GM12878 (cell line): Measurements from ENCODE around the gene LRRC73. TPM values are rescaled to one million over a fixed set of nuclear protein-coding genes. Genes with fewer than 3 reads are reported as not detected.

Source experiments
- BCLAF1 ChIP-seq: fragments of 450-650 bp; IDR thresholded peaks from 2 replicates; pipeline ENCODE4 v1.6.1; 2017; ENCODE audit warnings: antibody characterized with exemption, mild to moderate bottlenecking, moderate library complexity
- BMI1 ChIP-seq: fragments of 450-650 bp; IDR thresholded peaks from 2 replicates; pipeline ENCODE4 v1.6.1; 2016; ENCODE audit warnings: mild to moderate bottlenecking, moderate library complexity, borderline replicate concordance
- CBFB ChIP-seq: IDR thresholded peaks from 2 replicates; pipeline ENCODE4 v1.6.1; 2016; ENCODE audit warnings: antibody characterized with exemption, low read depth
- CHD2 ChIP-seq: IDR thresholded peaks from 2 replicates; pipeline ENCODE4 v1.6.1; 2011; ENCODE audit warnings: low read depth, low read length, improper control_type of control experiment, borderline replicate concordance
- EZH2 ChIP-seq: IDR thresholded peaks from 2 replicates; pipeline ENCODE4 v1.6.1; 2012; ENCODE audit warnings: low read depth, mild to moderate bottlenecking, control low read depth, inconsistent platforms, low read length, borderline replicate concordance; ENCODE audit not compliant: control insufficient read depth
- GABPA ChIP-seq: IDR thresholded peaks from 2 replicates; pipeline ENCODE4 v1.6.1; 2014; ENCODE audit warnings: antibody characterized with exemption, low read depth, mild to moderate bottlenecking, inconsistent platforms
- MXI1 ChIP-seq: fragments of 150-350 bp; IDR thresholded peaks from 2 replicates; pipeline ENCODE4 v1.6.1; 2011; ENCODE audit warnings: low read depth, mild to moderate bottlenecking, inconsistent platforms, low read length, improper control_type of control experiment
- MYB ChIP-seq: fragments of 150-350 bp; IDR thresholded peaks from 2 replicates; pipeline ENCODE4 v1.6.1; 2014; ENCODE audit warnings: mild to moderate bottlenecking, low read depth, low read length, borderline replicate concordance
- MYC ChIP-seq: IDR thresholded peaks from 2 replicates; pipeline ENCODE4 v1.6.1; 2011; ENCODE audit warnings: mild to moderate bottlenecking, low read length, moderate library complexity, inconsistent platforms; ENCODE audit not compliant: insufficient read depth, insufficient replicate concordance, insufficient read length, severe bottlenecking
- NKRF ChIP-seq: fragments of 450-650 bp; conservative IDR thresholded peaks from 2 replicates; pipeline ENCODE4 v1.6.1; 2017; ENCODE audit warnings: mild to moderate bottlenecking, moderate library complexity
- NR2C1 ChIP-seq: fragments of 450-650 bp; IDR thresholded peaks from 2 replicates; pipeline ENCODE4 v1.6.1; 2017; ENCODE audit warnings: antibody characterized with exemption, mild to moderate bottlenecking, moderate library complexity
- NRF1 ChIP-seq: conservative IDR thresholded peaks from 2 replicates; pipeline ENCODE4 v1.6.1; 2011; ENCODE audit warnings: mild to moderate bottlenecking, low read depth, low read length, improper control_type of control experiment
- PAX8 ChIP-seq: fragments of 450-650 bp; IDR thresholded peaks from 2 replicates; pipeline ENCODE4 v1.6.1; 2017; ENCODE audit warnings: mild to moderate bottlenecking, moderate library complexity
- RB1 ChIP-seq: fragments of 450-650 bp; formaldehyde crosslinking; IDR thresholded peaks from 2 replicates; pipeline ENCODE4 v1.6.1; 2017; ENCODE audit warnings: mild to moderate bottlenecking, borderline replicate concordance
- REST ChIP-seq: IDR thresholded peaks from 2 replicates; pipeline ENCODE4 v1.6.1; 2012; ENCODE audit warnings: mild to moderate bottlenecking, low read depth, low read length
- SMAD5 ChIP-seq: IDR thresholded peaks from 2 replicates; pipeline ENCODE4 v1.6.1; 2016; ENCODE audit warnings: antibody characterized with exemption, low read depth
- SPI1 ChIP-seq: IDR thresholded peaks from 2 replicates; pipeline ENCODE4 v1.6.1; 2011; ENCODE audit warnings: low read depth, mild to moderate bottlenecking, low read length, moderate library complexity, borderline replicate concordance; ENCODE audit not compliant: insufficient read depth
- SRF ChIP-seq, 2 experiments: IDR thresholded peaks; 2 replicates each; pipeline ENCODE4 v1.6.1; 2011; ENCODE audit warnings: low read depth in 2 of 2, low read length in 2 of 2, mild to moderate bottlenecking in 1 of 2, moderate library complexity in 1 of 2
- ZZZ3 ChIP-seq: IDR thresholded peaks from 2 replicates; pipeline ENCODE4 v1.6.1; 2011; ENCODE audit warnings: low read depth; ENCODE audit not compliant: control insufficient read depth, insufficient read length
- polyA plus RNA-seq, 11 experiments: library from polyadenylated mRNA; depleted of rRNA in 4 of 11; unstranded in 6 of 11; stranded (reverse) in 5 of 11; fragments of >200 nt; fragmentation: Nextera tagmentation in 4 of 11; fragmentation: Illumina TruSeq in 1 of 11; extraction: Ambion mirVana in 4 of 11; extraction: Trizol in 1 of 11; gene quantifications; 1 replicate in 1 of 11; 2 replicates in 10 of 11; pipeline versions ENCODE4 v1.2.1 to v1.2.3, GENCODE V29; 2011 to 2016; ENCODE audit warnings: inconsistent platforms in 2 of 11, missing spikeins in 2 of 11, low read depth in 1 of 11
- total RNA-seq, 4 experiments: library from RNA; depleted of rRNA in 3 of 4; stranded (reverse); fragments of >200 nt in 3 of 4; fragmentation: Illumina TruSeq in 1 of 4; extraction: Trizol in 1 of 4; gene quantifications; 2 replicates each; pipeline versions ENCODE4 v1.2.1 to v1.2.3, GENCODE V29; 2013 to 2021

Gene LRRC73
- total and polyA plus RNA-seq, 10 of the 15 experiments (the other 5 are each of a cell fraction or from before 2014, with no cell fraction given), result 0.13 TPM; not detected in 9

GRCh38 chr6:43477235-43478007 lies 32.7 kb downstream of the LRRC73 start, which contains the start of gene TJAP1 (continued):
- TF ChIP-seq ZZZ3, result no peak
- TF ChIP-seq MXI1, result no peak; the same call in 1 of the 2 replicates
- TF ChIP-seq RB1, result no peak
- TF ChIP-seq SRF (IDR thresholded peaks at IDR 0.05; ENCODE audit: low read depth in 2 of 2, low read length in 2 of 2), result 0 out of 4 replicates have a peak, but pooled peaks of 1 of the 2 experiments have one; percentile 14
- TF ChIP-seq PAX8, result no peak
- TF ChIP-seq CHD2, result 0 out of 2 replicates have a peak, but pooled peaks have one; percentile 33
- no peak for TF ChIP-seq EZH2
- no peak for TF ChIP-seq BCLAF1
- TF ChIP-seq NR2C1, result no peak
- no peak for TF ChIP-seq GABPA
- TF ChIP-seq CBFB, result peak; percentile 63; the same call in 1 of the 2 replicates
- TF ChIP-seq SPI1, result no peak
- no peak for TF ChIP-seq REST
- no peak; the same call in 1 of the 2 replicates for TF ChIP-seq NKRF
- TF ChIP-seq MYB, result no peak
- TF ChIP-seq SMAD5, result peak; percentile 69; the same call in 1 of the 2 replicates
- no peak for TF ChIP-seq NRF1
- no peak for TF ChIP-seq BMI1
- no peak for TF ChIP-seq MYC
